H1 (cell line): ENCODE measurements around the gene CPA4. TPM values are rescaled to one million over a fixed set of nuclear protein-coding genes. Genes with fewer than 3 reads are reported as not detected.

Experiments used
- ASH2L ChIP-seq: fragments of 200-600, 300-600 bp; sonication (generic); IDR thresholded peaks from one replicate; pipeline ENCODE4 v1.7.1; 2017; ENCODE audit warnings: low read length
- BRCA1 ChIP-seq: IDR thresholded peaks from 2 replicates; pipeline ENCODE4 v1.6.1; 2012; ENCODE audit warnings: low read depth, low read length, improper control_type of control experiment
- CREB1 ChIP-seq: IDR thresholded peaks from 2 replicates; pipeline ENCODE4 v1.6.1; 2012; ENCODE audit warnings: inconsistent platforms
- HDAC6 ChIP-seq: IDR thresholded peaks from one replicate; pipeline ENCODE4 v1.7.1; 2012; ENCODE audit warnings: low read depth, mild to moderate bottlenecking, inconsistent platforms, low read length, moderate library complexity
- MAFK ChIP-seq: IDR thresholded peaks from 2 replicates; pipeline ENCODE4 v1.6.1; 2012; ENCODE audit warnings: low read depth, mild to moderate bottlenecking, improper control_type of control experiment, low read length
- RNF2 ChIP-seq: fragments of 200-900, 300-1000 bp; sonication (generic); IDR thresholded peaks from 2 replicates; pipeline ENCODE4 v1.7.1; 2016; ENCODE audit warnings: borderline replicate concordance, low read depth, mild to moderate bottlenecking, antibody characterized with exemption, low read length; ENCODE audit not compliant: poor library complexity, severe bottlenecking; ENCODE audit errors: missing control alignments
- SIN3A ChIP-seq, 2 experiments: IDR thresholded peaks in 1 of 2; conservative IDR thresholded peaks in 1 of 2; 2 replicates each; pipeline ENCODE4 v1.6.1; 2011 to 2012; ENCODE audit warnings: low read length in 2 of 2, improper control_type of control experiment in 1 of 2, low read depth in 1 of 2, mild to moderate bottlenecking in 1 of 2
- TAF7 ChIP-seq: optimal IDR thresholded peaks from 2 replicates; pipeline ENCODE3; 2011; ENCODE audit warnings: low read depth, mild to moderate bottlenecking, inconsistent platforms, low read length, moderate library complexity, borderline replicate concordance
- polyA plus RNA-seq, 7 experiments: library from polyadenylated mRNA; depleted of rRNA in 3 of 7; stranded (reverse) in 5 of 7; unstranded in 2 of 7; fragments of >200 nt in 5 of 7; fragments of 200-250 nt in 2 of 7; gene quantifications; 1 replicate in 5 of 7; 2 replicates in 1 of 7; 4 replicates in 1 of 7; pipeline versions ENCODE4 v1.2.1 to v1.2.3, GENCODE V29; 2011 to 2013; ENCODE audit warnings: missing spikeins in 2 of 7, mixed read lengths in 2 of 7
- total RNA-seq: library from RNA; stranded (reverse); fragmentation: NEBNext Ultra II Directional; extraction: Animal tissue kit (Norgen Biotek cat#: 25700); gene quantifications from 2 replicates; pipeline ENCODE4 v1.2.1, GENCODE V29; 2021
- TF ChIP-seq, protein P1 (sequence below): fragments of 300-600 bp; sonication (generic); IDR thresholded peaks from 2 replicates; pipeline ENCODE4 v1.7.1; 2012; ENCODE audit warnings: low read length, moderate library complexity, mild to moderate bottlenecking, inconsistent platforms; ENCODE audit not compliant: insufficient replicate concordance
- TF ChIP-seq, protein P2 (sequence below): IDR thresholded peaks from 2 replicates; pipeline ENCODE4 v1.6.1; 2012; ENCODE audit warnings: inconsistent platforms

Gene CPA4
- total and polyA plus RNA-seq, 2 of the 8 experiments (the other 6 are each of a cell fraction or from before 2014, with no cell fraction given), result 0.03 TPM; not detected in 1

DNA sequence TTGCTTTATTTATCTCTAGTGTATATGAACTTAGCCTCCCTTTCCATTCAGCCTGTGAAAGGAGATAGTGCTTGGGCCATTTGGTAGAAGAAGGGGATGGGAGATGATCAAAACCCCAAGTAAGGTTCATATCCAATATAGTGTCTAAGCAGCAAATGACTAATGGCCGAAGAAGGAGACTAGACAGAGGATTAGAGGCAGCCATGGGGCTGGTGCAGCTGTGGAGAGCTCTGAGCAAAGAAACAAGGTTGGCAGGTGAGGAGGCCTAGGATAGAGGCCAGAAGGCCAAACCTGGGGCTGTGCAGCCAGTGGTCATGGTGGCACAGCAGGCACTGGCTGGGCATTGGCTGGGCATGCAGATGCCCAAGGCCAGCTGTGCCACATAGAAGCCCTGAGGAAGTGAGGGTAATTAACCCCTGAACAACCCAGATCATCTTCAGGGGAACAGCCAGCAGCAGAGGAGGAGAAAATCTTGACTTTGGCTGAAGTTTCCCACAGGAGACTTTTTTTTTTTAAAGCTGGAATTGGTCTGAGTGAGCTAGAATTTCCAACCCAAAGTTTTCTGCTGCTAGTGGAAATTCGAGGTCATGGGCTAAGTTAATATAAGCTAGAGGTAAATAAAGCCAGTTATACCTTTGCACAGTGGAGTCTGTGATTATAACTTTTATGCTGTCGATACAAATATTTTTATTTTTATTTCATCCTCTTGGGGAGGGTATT is 77.0 kb downstream of the CPA4 start (continued):
- TF ChIP-seq, protein P1, sequence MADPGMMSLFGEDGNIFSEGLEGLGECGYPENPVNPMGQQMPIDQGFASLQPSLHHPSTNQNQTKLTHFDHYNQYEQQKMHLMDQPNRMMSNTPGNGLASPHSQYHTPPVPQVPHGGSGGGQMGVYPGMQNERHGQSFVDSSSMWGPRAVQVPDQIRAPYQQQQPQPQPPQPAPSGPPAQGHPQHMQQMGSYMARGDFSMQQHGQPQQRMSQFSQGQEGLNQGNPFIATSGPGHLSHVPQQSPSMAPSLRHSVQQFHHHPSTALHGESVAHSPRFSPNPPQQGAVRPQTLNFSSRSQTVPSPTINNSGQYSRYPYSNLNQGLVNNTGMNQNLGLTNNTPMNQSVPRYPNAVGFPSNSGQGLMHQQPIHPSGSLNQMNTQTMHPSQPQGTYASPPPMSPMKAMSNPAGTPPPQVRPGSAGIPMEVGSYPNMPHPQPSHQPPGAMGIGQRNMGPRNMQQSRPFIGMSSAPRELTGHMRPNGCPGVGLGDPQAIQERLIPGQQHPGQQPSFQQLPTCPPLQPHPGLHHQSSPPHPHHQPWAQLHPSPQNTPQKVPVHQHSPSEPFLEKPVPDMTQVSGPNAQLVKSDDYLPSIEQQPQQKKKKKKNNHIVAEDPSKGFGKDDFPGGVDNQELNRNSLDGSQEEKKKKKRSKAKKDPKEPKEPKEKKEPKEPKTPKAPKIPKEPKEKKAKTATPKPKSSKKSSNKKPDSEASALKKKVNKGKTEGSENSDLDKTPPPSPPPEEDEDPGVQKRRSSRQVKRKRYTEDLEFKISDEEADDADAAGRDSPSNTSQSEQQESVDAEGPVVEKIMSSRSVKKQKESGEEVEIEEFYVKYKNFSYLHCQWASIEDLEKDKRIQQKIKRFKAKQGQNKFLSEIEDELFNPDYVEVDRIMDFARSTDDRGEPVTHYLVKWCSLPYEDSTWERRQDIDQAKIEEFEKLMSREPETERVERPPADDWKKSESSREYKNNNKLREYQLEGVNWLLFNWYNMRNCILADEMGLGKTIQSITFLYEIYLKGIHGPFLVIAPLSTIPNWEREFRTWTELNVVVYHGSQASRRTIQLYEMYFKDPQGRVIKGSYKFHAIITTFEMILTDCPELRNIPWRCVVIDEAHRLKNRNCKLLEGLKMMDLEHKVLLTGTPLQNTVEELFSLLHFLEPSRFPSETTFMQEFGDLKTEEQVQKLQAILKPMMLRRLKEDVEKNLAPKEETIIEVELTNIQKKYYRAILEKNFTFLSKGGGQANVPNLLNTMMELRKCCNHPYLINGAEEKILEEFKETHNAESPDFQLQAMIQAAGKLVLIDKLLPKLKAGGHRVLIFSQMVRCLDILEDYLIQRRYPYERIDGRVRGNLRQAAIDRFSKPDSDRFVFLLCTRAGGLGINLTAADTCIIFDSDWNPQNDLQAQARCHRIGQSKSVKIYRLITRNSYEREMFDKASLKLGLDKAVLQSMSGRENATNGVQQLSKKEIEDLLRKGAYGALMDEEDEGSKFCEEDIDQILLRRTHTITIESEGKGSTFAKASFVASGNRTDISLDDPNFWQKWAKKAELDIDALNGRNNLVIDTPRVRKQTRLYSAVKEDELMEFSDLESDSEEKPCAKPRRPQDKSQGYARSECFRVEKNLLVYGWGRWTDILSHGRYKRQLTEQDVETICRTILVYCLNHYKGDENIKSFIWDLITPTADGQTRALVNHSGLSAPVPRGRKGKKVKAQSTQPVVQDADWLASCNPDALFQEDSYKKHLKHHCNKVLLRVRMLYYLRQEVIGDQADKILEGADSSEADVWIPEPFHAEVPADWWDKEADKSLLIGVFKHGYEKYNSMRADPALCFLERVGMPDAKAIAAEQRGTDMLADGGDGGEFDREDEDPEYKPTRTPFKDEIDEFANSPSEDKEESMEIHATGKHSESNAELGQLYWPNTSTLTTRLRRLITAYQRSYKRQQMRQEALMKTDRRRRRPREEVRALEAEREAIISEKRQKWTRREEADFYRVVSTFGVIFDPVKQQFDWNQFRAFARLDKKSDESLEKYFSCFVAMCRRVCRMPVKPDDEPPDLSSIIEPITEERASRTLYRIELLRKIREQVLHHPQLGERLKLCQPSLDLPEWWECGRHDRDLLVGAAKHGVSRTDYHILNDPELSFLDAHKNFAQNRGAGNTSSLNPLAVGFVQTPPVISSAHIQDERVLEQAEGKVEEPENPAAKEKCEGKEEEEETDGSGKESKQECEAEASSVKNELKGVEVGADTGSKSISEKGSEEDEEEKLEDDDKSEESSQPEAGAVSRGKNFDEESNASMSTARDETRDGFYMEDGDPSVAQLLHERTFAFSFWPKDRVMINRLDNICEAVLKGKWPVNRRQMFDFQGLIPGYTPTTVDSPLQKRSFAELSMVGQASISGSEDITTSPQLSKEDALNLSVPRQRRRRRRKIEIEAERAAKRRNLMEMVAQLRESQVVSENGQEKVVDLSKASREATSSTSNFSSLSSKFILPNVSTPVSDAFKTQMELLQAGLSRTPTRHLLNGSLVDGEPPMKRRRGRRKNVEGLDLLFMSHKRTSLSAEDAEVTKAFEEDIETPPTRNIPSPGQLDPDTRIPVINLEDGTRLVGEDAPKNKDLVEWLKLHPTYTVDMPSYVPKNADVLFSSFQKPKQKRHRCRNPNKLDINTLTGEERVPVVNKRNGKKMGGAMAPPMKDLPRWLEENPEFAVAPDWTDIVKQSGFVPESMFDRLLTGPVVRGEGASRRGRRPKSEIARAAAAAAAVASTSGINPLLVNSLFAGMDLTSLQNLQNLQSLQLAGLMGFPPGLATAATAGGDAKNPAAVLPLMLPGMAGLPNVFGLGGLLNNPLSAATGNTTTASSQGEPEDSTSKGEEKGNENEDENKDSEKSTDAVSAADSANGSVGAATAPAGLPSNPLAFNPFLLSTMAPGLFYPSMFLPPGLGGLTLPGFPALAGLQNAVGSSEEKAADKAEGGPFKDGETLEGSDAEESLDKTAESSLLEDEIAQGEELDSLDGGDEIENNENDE, result no peak
- TF ChIP-seq SIN3A (conservative IDR thresholded peaks at IDR 0.05 in 1 of 2, IDR thresholded peaks at IDR 0.05 in 1 of 2; ENCODE audit: low read depth in 1 of 2, low read length in 2 of 2), result no peak
- TF ChIP-seq HDAC6, result no peak
- no peak for TF ChIP-seq RNF2
- TF ChIP-seq, protein P2, sequence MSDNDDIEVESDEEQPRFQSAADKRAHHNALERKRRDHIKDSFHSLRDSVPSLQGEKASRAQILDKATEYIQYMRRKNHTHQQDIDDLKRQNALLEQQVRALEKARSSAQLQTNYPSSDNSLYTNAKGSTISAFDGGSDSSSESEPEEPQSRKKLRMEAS, result no peak
- no peak for TF ChIP-seq TAF7
- no peak for TF ChIP-seq CREB1
- no peak for TF ChIP-seq BRCA1
- no peak for TF ChIP-seq MAFK
- no peak for TF ChIP-seq ASH2L
